HG03520 (cell line): ENCODE measurements around the gene NELFA.
"Not testable (repeated sequence)": the region's sequence is repeated elsewhere in the genome, so short reads cannot be mapped to it uniquely, and the experiment has no call there.

Experiments
- ATAC-seq: cut with Tn5 transposase; IDR thresholded peaks from one replicate; pipeline ENCODE4 v1.9.1; 2021; ENCODE audit warnings: mild to moderate bottlenecking, moderate library complexity; ENCODE audit not compliant: unreplicated experiment

NELFA gene

DNA sequence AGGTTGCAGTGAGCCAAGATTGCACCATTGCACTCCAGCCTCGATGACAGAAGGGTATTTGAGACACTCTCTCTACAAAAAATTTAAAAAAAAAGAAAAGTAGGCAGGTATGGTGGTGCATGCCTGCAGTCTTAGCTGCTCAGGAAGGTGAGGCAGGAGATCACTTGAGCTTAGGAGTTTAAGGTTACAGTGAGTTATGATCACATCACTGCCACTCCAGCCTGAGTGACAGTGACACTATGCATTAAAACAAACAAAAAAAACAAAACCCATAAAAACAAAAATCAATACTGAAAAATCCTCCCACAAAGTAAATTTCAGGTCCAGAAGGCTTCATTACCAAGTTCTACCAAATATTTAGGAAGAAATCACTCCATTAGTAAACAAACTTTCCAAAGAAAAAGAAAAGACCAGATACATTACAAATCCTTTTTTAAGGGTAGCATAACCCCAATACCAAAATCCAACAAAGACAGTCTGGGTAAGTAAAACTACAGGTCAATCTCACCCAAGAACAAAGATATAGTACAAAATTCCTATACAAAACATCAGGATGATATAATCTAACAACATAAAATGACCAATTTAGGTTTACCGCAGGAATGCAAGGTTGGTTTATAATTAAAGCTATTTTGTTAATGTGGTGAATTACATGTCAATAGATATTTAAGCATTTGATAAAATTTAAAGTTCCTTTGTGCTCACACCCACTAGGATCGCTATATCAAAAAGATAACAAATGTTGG lies 11.7 kb downstream of the NELFA start:
- ATAC-seq: no peak

DNA sequence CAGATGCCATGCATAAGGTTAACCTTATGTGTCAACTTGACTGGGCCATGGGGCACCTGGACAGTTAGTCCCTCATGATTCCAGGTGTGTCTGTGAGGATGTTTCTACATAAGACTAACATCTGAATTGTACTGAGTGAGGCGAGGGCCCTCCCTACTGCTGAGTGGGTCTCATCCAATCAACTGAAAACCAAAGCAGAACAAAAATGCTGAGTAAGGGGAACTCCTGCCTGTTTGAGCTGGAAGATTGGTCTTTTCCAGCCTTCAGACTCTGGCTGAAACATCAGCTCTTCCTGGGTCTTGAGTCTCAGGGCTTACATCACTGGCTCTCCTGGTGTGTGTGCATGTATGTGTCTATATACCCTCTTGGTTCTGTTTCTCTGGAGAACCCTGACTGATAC lies 13.8 kb downstream of the NELFA start:
- no peak for ATAC-seq

DNA sequence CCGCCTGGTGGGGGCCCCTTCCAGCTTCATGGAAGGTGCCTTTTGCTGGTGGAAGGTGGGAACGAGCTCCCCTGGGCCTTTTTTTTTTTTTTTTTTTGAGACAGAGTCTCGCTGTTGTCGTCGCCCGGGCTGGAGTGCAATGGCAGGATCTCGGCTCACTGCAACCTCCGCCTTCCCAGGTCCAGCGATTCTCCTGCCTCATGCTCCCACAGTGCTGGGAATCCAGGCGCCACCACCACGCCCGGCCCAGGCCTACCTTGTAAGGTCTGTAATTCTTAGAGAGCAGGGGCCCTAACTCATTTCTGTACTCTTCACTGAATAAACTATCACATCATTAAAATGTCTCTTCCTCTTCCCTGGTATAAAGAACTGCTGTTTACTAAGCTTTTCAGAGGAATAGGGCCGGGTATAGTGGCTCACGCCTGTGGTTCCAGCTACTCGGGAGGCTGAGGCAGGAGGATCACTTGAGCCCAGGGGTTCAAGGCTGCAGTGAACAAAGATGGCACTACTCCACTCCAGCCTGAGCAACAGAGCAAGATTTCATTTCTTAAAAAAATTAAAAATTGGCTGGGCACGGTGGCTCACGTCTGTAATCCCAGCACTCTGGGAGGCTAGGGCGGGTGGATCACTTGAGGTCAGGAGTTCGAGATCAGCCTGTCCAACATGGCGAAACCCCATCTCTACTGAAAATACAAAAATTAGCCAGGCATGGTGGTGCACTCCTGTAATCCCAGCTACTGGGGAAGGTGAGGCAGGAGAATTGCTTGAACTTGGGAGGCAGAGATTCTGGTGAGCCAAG lies 14.9 kb downstream of the NELFA start:
- ATAC-seq: not testable (repeated sequence)

DNA sequence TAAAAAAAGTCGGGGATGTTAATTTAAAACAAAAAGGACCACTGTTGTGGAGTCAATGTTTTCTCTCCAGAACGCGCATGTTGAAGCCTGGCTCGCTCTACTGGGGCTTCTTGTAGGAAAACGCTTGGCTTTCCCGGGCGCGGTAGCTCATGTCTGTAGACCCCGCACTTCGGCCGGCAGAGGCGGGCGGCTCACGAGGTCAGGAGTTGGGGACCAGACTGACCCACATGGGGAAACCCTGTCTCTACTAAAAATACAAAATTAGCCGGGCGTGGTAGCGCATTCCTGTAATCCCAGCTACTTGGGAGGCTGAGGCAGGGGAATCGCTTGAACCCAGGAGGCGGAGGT lies 15.6 kb downstream of the NELFA start:
- ATAC-seq: no peak

- ATAC-seq: no peak
Measured at GRCh38 chr4:1992468-1993168, 16.2 kb downstream of the NELFA start.

DNA sequence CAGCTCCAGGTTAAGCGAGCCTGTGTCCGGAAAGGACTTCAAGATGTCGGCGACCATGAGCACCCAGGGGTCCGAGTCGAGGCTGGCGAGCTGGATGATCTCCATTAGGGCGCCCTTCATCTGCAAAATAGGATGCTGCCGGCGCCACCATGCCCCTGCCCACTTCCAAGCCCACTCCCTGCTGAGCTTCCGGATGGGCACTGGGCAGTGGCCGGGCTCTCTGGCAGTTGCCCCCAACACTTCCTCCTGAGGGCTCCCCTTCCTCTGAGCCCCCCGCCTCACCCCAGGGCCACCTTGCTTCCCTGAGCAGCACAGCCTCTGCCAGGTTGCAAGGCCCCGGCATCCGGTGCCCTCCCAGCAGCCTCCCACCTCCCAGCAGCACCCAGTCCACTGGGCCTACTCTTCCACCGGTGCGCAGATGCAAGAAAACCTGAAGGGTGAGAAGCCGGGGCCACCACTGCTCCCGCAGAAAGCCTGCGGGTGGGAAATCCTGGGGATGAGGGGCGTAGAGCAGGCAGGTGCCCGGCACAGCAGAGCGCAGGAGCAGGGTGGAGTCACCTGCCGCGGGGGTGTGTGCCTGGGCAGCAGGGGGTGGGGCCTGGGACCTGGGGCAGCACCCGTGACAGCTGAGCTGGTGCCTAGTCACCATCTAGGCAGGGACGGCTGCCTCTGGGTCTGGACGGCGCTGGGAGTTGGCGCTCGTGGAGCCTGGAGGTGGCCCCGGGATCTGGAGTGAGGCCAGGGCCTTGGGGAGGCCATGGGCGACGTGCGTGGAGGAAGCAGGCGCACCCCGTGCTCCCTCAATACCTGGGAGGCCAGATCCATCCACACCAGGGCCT lies 17.0 kb downstream of the NELFA start:
- ATAC-seq: no peak

DNA sequence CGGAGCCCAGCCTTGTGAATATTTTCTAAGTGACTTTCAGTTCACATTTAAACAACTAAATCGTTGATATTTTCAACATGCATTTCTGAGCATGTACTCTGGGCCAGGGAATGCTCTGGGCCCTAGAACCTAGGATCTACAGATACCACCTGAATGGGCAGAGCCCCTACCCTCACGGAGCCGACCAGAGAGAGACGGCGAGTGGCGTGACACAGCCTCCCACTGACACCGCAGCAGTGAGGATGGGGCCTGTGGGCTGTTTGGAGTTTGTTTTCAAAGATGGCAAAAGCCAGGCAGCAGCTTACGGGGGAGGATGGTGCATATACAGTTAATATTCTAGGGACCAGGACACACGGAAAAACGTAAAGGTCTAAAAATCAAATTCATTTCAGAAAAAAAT lies 17.7 kb downstream of the NELFA start:
- no peak for ATAC-seq

- no peak for ATAC-seq
Measured at GRCh38 chr4:1990676-1991075, 18.1 kb downstream of the NELFA start.

GRCh38 chr4:1990348-1990645 lies 18.5 kb downstream of the NELFA start:
- ATAC-seq: no peak

DNA sequence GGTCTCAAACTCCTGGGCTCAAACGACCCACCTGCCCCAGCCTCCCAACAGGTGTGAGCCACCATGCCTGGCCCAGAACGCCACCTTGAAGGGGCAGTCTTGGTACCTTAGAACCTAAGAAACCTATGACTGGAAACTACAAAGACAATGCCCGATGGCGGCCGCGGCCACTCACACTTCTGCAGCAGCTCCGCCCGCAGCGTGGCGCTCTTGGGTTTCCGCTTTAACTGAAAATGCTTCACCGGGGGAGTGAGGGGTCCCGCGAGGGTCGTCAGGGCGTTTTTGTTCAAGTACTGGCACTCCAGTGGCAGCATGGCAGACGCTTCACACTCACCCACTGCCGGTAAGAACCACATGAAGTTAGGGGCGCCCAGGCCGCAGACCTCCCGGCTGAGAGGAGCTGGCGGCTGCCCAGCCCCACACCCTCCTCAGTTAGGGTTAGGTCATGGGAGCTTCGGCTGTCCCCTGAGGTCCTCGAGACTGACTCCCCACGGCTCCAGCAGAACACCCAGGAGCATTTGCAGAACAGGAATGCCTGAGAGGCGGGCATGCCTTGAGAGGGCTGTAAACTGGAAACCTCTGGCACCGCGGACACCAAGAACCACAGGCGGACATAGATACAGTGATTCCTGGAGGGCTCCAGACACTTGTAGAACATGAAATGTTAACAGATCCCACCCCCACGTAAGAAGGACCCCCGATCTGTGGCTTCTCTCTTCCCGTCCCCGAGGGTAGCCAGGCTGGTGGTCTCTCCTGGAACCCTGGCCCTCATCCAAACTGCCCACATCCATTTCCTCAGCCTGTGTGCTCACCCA lies 19.0 kb downstream of the NELFA start:
- ATAC-seq: no peak

GRCh38 chr4:1988327-1988724 lies 20.4 kb downstream of the NELFA start:
- no peak for ATAC-seq

DNA sequence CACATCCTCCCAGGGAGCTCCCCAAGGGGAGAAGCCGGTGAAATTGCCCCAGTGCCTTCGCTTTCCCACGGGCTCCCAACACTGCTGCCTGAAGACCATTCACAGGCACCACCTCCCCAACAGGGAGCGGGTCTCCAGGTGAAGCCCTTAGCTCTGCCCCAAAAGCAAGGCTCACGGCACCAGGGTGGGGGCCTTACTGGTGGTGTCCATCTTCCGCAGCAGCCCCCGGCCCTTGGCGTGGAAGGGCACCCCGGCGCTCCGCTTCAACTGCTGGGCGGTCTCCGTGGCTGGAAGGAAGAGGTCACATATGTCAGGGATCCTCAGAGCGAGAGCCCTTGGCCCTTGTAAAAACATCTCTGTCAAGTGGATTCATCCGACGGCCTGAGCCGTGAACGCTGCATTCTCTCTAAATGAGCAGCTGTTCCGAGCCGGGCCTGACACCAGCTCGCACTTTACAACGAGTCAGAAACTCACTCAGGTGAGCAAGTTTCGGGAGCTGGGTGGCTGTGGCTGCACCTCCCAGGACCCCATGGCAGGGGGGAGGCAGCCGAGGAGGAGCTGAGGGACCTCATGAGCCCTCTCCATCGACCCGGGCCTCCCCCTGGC lies 20.9 kb downstream of the NELFA start:
- ATAC-seq: no peak

DNA sequence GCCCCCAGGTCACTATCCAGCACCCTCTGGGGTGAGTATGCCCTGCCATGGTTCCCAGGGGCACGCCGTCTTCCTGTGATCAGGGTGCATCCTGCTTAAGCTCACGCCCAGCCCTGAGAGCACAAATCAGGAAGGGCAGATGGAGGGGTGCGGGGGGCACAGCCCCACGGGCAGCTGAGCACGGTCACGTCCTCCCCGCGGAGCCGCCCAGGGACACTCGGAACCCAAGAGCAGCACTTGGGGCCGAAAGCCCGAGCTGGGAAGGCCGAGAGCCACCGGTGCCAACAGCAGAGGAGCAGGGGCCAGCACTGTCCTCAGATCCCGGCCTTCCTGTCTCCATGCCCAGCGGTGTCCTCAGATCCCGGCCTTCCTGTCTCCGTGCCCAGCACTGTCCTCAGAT lies 21.5 kb downstream of the NELFA start:
- no peak for ATAC-seq

DNA sequence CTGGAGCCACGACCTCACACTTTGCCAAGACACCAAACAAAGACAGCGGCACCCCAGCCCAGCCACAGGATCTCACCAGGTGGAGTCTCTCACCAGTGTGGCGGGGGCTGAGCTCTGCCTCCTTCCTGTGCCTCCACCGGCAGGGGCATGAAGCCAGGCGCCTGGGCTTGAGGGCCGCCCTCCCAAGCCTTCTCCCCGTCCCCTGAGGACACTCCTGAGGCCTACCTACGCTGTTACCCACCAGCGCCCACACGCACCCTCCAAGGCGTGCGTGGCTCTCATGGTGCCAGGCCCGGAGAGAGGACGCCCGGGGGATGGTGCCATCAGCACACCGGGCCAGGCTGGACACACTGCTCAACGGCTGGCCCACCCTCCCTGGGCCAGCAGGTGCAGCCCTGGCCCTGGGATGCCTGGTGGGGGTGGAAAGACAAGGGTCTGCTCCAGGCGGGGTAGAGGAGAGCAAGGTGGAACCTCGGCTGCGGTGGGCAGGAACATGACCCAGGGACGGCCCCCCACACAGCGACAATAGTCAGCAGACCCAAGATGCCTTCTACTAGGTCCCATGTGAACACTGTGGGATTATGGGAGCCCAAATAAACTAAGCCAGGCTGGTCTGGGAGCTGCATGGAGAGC lies 22.1 kb downstream of the NELFA start:
- no peak for ATAC-seq

DNA sequence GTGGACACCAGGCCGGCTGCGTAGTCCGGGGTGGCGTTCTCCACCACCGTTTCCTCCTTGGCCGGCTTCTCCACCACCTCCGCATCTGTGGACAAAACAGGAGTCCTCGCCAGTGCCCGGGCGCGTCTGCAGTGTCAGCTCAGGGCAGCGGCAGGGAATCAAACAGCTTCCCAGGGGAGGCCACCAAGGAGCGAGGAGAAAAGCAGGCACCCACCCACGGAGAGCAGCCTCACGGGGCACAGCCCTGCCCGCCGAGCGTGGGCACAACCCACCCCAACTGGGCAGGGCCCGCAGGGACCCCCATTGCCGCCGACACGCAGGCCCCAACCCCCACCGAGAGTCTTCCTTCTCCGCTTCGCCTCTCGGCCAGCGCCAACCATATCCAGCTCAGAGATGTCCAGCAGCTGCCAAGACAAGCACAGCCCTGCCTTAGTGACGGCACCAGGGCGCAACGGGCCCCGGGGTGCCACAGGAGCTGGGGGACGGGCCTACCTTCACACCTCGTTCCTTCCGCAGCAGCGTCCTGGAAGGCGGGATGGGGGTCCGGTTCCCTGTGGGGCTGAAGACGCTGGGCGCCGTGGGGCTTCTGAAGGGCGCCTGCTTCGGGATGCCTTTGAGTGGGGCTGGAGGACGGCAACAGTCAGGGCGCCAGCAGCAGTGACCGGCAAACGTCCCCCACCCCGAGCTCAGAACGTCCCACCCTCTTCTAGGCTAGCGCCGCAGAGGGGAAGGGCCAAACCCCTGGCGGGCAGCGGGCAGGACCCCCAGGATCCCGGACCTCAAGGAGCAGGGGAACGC lies 22.8 kb downstream of the NELFA start:
- ATAC-seq: no peak

- no peak for ATAC-seq
Measured at GRCh38 chr4:1985294-1985693, 23.5 kb downstream of the NELFA start.

GRCh38 chr4:1984406-1985191 lies 24.2 kb downstream of the NELFA start:
- no peak for ATAC-seq

DNA sequence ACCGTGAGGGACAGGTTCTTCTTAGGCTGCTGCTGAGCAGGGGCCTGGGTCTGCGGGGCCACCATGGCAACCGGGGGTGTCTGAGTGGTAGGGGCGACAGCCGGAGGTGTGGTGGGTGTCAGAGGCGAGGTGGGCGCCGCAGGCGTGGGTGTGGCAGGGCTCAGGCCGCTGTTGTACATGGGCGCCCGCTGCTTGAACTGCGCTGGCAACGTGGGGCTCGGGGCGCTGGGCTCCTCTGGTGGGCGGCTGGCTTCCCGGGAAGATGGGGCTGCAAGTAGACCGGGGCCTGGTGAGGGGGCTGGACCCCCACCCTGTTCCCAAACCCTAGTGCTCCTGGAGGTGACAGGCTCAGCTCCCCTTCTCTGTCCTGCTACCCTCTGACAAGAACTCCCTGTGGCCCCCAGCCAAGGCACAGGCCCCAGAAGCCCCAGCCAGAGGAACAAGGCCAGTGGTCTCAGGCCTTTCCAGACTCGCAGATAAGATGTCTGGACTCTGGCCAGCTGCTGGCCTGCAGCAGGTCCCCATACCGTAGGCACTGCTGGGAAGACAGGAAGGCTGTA lies 24.8 kb downstream of the NELFA start:
- ATAC-seq: no peak
